Right renal pelvis (tissue), 4 donors: ENCODE measurements around the gene MAST4. TPM values are rescaled to one million over a fixed set of nuclear protein-coding genes. Genes with fewer than 3 reads are reported as not detected.
"Not testable (repeated sequence)": the region's sequence is repeated elsewhere in the genome, so short reads cannot be mapped to it uniquely, and the experiment has no call there.

Experiments
- DNase-seq, 4 donors: peaks; one replicate each; pipeline ENCODE4 v3.0.0-alpha.2; 2013; ENCODE audit warnings: low read depth in 4 of 4, low spot score in 3 of 4, missing footprints in 1 of 4
- polyA plus RNA-seq, 4 donors: library from polyadenylated mRNA; unstranded; fragments of 120-200 nt; gene quantifications; one replicate each; pipeline ENCODE4 v1.2.1, GENCODE V29; 2013; ENCODE audit not compliant: insufficient read length in 4 of 4

The MAST4 gene
- polyA plus RNA-seq, 4 donors: 14.1 to 18.1 (median 15.0) TPM

- DNase-seq: no peak
Measured at GRCh38 chr5:67166460-67167285, 570.5 kb downstream of the MAST4 start.

- DNase-seq: no peak
Measured at GRCh38 chr5:67168069-67168468, 571.9 kb downstream of the MAST4 start.

GRCh38 chr5:67170767-67171166, 574.6 kb downstream of the MAST4 start:
- no peak for DNase-seq

GRCh38 chr5:67173351-67173750, 577.2 kb downstream of the MAST4 start:
- not testable (repeated sequence) for DNase-seq

- no peak for DNase-seq
Measured at GRCh38 chr5:67173959-67174358, 577.8 kb downstream of the MAST4 start.

GRCh38 chr5:67176936-67177335, 580.7 kb downstream of the MAST4 start:
- DNase-seq: no peak

GRCh38 chr5:67178085-67178484, 581.9 kb downstream of the MAST4 start:
- no peak for DNase-seq

- DNase-seq: no peak
Measured at GRCh38 chr5:67178966-67179365, 582.8 kb downstream of the MAST4 start.

GRCh38 chr5:67179697-67180361, 583.6 kb downstream of the MAST4 start:
- no peak for DNase-seq

- DNase-seq: no peak
Measured at GRCh38 chr5:67181648-67182221, 585.5 kb downstream of the MAST4 start.

- no peak for DNase-seq
Measured at GRCh38 chr5:67182301-67182790, 586.2 kb downstream of the MAST4 start.

GRCh38 chr5:67183859-67184258, 587.7 kb downstream of the MAST4 start:
- no peak for DNase-seq

- DNase-seq: no peak
Measured at GRCh38 chr5:67187006-67187715, 591.0 kb downstream of the MAST4 start.

- DNase-seq: no peak
Measured at GRCh38 chr5:67188274-67189078, 592.3 kb downstream of the MAST4 start.

GRCh38 chr5:67189079-67189354, 592.8 kb downstream of the MAST4 start:
- no peak for DNase-seq

- no peak for DNase-seq
Measured at GRCh38 chr5:67189931-67190330, 593.7 kb downstream of the MAST4 start.

- no peak for DNase-seq
Measured at GRCh38 chr5:67190410-67190809, 594.2 kb downstream of the MAST4 start.

- DNase-seq: no peak
Measured at GRCh38 chr5:67190861-67191260, 594.7 kb downstream of the MAST4 start.

GRCh38 chr5:67192719-67193438, 596.7 kb downstream of the MAST4 start:
- DNase-seq: no peak

GRCh38 chr5:67193439-67193807, 597.2 kb downstream of the MAST4 start:
- no peak for DNase-seq
